GDM1 (cell line): ENCODE data around the gene SAG.
"Not testable (repeated sequence)": the region's sequence is repeated elsewhere in the genome, so short reads cannot be mapped to it uniquely, and the experiment has no call there.

Experiments used
- DNase-seq: peaks from one replicate; lab custom pipeline; 2025; lab: John Stamatoyannopoulos, UW

Gene SAG

GRCh38 chr2:233355916-233356315, 48.3 kb downstream of the SAG start:
- no peak for DNase-seq

GRCh38 chr2:233356546-233357308, 49.1 kb downstream of the SAG start:
- DNase-seq: no peak

GRCh38 chr2:233358335-233358734, 50.7 kb downstream of the SAG start:
- DNase-seq: no peak

DNA sequence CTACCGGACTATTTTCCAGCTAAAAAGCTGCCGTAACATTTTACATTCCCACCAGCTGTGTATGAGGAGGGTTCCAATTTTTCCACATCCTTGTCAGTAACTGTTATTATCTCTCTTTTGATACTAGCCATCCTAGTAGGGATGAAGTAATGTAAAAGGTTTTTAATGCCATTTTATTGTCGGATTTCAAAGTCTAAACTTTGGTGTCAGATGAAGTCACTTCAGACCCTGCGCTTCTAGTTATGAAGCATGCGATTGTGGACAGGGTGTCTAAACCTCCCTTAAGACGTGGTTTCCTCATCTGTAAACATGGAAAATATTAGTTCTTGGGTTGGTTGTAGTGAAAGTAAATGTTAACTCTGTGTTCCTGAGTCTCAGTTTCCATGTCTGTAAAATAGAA, 51.3 kb downstream of the SAG start:
- DNase-seq: no peak

DNA sequence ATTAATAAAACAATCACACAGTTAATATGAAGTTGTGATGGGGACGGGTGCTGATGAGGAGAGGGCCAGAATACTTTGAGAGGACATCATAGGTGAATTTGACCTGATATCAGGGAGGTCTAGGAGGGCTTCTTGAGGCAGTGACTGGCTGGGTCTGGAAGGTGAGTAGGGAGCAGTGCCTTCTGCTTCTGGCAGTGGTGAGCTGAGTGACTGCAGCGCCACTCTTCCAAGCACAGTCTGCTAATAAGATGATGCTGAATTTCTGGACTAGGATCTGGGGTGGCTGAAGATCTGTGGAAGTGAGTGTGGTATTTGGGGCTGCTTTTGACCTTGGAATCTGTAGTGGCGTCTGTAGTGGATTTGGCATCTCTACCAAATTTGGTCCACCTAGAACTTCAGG, 52.2 kb downstream of the SAG start:
- no peak for DNase-seq

- no peak for DNase-seq
Measured at GRCh38 chr2:233360771-233361176, 53.2 kb downstream of the SAG start.

- DNase-seq: no peak
Measured at GRCh38 chr2:233361297-233361696, 53.7 kb downstream of the SAG start.

GRCh38 chr2:233362742-233363141, 55.1 kb downstream of the SAG start:
- DNase-seq: no peak

DNA sequence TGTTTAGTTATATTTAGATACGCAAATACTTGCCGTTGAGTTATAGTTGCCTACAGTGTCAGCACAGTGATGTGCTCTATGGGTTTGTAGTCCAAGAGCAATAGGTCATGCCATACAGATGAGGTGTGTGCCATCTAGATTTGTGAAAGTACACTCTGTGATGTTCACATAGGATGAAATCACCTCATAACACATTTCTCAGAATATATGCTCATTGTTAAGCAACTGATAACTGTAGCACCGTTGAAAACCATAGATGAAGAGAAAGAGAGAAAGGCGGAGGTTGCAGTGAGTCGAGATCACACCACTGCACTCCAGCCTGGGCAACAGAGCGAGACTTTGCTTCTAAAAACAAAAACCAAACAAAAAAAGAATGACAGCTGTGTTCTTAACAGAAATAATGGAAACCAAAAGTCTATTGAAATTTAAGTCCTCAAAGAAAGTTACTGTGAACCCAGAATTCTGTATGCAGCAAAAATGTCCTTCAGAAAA, 56.2 kb downstream of the SAG start:
- DNase-seq: no peak

DNA sequence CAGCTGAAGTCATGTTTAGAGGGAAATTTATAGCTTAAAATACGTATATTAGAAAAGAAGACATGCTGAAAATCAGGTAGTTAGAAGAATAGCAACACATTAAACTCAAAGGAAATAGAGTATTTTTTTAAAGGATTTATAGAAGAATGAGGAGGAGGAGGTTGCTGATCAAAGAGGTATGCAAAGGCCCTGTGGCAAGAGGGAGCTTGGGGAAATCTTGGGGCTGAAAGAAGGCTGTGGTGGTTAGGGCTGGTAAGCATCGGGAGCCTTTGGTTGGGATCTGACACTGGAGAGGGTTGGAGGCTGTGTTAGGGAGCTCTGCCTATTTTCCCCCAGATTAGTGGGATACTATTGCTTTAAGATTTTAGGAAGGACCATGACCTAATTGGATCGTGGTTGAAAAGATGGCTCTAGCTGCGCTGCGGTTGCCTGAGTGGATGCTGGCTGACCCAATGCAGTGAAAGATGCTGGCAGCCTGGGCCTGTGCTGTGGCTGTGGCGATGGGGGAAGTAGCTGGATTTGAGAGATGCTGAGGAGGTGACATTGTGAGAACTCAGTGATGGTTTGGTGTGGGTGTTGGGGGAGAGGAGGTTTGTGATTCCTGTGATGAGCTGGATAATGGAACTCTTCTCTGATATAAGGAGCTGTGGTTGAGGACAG, 58.4 kb downstream of the SAG start:
- no peak for DNase-seq

- DNase-seq: no peak
Measured at GRCh38 chr2:233367586-233367985, 60.0 kb downstream of the SAG start.

DNA sequence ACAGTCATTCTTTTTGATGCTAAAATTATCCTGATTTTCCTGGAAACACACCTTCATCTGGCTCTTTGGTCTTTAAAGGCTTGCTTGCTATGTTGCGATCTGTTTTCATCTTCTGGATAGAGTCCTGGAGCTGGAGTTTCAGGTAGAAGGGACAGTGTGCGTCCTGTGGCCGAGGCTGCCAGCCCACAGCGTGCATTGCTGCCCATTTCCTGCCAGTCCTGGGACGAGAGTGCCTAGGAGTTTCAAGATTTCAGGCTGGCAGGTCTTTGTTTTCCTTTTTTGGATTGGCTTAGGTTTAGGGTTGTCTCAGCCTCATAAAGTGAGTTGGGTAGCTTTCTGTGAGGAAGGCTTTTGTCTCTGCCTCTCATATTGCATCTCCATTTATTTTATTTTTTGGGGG, 61.1 kb downstream of the SAG start:
- DNase-seq: no peak

DNA sequence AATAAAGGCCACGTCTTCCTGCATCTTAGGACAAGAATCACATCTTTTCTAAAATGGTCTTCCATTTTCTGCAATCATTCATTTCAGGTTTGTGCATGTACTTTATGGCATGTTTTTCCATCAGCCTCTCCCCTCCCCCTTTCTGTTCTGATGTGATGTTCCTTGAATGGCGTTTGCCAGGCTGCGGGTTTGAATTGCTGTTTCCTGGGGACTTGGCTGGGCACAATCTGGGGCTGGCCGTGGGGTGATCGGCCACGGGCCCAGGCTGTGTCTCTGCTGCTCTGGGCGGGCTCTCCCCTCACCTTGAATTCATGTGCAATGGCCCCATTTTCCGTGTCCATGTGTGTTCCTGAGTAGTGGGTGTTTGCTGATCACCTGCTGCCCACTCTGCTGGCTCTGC, 61.8 kb downstream of the SAG start:
- DNase-seq: no peak

DNA sequence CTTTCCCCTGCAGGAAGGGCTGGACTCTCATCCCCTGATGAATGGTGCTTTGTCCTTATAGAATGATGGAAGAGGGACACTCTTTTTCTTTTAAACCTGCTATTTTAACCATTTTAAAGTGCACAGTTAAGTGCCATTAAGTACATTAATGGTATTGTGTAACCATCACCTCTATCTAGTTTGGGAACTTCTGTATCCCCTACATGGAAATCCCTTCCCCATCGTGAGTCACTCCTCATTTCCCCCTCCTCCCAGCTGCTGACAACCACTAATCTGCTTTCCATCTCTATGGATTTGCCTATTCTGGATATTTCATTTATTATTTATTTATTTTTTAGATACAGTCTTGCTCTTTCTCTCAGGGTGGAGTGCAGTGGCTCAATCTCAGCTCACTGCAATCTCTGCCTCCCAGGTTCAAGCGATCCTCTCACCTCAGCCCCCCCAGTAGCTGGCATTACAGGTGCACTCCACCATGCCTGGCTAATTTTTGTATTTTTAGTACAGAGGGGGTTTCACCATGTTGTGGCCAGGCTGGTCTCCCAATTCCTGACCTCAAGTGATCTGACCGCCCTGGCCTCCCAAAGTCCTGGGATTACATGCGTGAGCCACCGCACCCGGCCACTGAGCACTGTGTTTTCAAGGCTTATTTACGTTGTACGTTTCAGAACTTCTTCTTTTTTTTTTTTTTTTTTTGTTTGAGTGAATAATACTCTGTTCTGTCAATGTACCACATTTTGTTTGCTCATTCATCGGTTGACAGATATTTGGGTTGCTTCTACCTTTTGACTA, 62.5 kb downstream of the SAG start:
- DNase-seq: no peak

DNA sequence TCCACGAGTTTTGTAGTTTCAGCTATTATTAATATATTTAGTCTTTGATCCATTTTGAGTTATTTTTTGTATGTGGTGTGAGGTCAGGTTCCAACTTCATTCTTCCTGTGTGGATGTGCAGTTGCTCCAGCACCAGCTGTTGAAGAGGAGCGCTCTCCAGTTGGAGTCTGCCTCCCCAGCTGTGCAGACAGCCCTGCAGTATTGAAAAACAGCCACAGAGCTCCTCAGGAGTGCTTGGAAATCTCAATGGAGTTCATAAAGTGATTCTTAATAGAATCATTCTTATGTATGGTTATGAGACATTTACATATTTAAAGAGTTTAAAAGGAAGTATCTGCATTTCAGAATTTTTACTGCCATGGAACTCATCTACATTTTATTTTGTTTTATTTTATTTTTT, 64.0 kb downstream of the SAG start:
- DNase-seq: no peak

DNA sequence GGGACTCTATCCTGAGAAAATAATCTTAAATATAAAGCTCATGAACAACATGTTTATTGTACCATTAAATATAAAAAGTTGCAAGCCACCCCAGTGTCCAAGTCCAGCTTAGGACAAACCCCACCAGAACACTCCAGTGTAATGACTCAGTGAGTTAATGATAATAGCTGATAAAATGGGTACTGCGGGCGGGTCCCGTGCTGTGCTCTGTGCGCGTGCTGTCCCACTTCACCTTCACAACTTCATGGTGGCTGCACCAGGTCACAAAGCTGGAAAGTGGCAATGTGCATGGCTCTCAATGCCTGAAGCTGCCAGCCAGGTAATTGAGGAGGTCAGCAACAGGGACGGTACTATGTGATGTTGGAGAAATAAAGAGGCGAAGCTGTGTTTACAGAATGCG, 65.2 kb downstream of the SAG start:
- DNase-seq: no peak

DNA sequence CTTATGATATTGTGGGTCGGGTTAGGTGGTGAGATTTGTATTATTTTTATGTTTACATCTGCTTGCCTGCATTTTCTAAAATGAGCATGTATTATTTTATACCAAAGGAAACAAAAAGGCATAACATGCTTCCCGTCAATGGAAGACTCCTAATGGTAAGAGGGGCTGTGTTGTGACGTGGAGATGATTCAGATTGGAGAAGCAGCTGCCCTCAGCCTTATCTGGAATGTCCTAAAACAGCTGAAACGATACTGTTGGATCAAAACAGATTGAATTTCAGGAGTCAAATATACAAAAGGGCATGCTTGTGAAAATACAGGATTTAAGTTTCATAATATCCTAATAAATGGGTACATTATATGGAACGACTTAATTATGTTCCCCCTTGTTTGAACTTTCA, 65.7 kb downstream of the SAG start:
- no peak for DNase-seq

GRCh38 chr2:233374776-233375175, 67.2 kb downstream of the SAG start:
- DNase-seq: not testable (repeated sequence)

GRCh38 chr2:233375490-233376314, 68.1 kb downstream of the SAG start:
- DNase-seq: no peak

- DNase-seq: no peak
Measured at GRCh38 chr2:233379034-233379433, 71.4 kb downstream of the SAG start.

DNA sequence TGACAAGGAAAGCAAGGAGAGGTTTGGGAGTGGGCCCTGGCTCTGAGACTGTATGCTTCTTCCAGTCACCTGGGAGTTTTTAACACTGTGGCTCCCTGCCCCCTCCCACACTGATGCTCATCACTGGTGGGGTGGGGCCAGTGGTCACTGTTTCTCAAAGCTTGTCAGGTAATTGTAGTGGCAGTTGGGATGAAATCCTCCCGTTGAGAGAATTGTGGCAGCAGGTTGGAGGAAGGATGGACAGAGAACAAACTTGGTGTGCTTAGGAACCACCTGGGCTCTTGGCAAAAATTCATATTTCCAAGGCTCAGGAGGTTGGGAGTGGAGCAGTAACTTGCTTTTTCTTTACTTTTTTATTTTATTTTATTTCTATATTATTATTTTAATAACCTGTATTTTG, 71.8 kb downstream of the SAG start:
- no peak for DNase-seq
